GM12865 (cell line): ENCODE data around the gene SHISA7.

Experiments used
- DNase-seq: peaks from one replicate; pipeline ENCODE4 v3.0.0; 2010; ENCODE audit warnings: low read depth
- H3K4me3 ChIP-seq: 2 replicates; pipeline ENCODE4 v1.5.1; 2011; ENCODE audit warnings: mild to moderate bottlenecking, low read depth, low read length, control low read depth
- CTCF ChIP-seq: IDR thresholded peaks from 2 replicates; pipeline ENCODE4 v1.5.1; 2011; ENCODE audit warnings: low read length, control low read depth, low read depth, inconsistent platforms; ENCODE audit not compliant: insufficient read depth; ENCODE audit errors: missing control alignments

SHISA7 gene

GRCh38 chr19:55466241-55466614 lies 23.1 kb upstream of the SHISA7 start:
- no peak for TF ChIP-seq CTCF
- no peak overlapping the region for H3K4me3 ChIP-seq
- DNase-seq: no peak

DNA sequence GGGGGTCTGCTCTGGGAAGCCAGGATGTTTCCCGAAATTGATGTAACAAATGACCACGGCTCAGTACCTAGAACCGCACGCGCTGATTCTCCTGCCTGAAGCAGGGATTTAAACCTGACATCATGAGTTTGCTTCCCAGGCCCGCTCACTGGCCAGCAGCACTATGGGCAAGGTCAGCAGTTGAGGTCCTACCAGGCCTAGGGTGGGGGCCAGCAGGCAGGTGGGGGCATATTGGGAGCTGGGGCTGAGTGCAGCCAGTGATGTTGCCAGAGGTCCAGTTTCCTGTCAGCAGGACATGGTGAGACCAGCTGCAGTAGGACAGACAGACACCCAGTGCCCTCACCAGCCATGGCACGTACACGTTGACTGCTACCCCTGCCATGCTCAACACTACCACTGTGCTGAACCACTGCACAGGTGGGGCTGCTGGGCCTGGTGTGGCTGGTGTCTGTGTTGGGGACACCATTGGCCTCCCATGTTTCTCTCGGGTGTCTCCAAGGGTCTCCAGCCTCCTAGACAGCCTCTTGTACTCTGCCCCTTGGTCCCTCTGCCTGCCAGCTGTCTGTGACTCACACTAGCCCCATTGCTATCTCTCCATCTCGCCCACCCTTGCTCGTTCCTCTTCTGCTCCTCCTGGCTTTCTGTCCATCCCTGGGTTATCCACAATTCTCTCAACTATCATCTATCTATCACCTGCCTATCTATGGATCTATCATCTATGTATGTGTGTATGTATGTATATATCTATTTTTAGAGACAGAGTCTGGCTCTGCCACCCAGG lies 22.6 kb upstream of the SHISA7 start:
- no peak for DNase-seq
- no peak overlapping the region for H3K4me3 ChIP-seq
- no peak for TF ChIP-seq CTCF

GRCh38 chr19:55464662-55465054 lies 21.6 kb upstream of the SHISA7 start, which contains the start of gene C19orf85:
TSS of gene C19orf85 (minus strand) at chr19:55464751. CDS start at chr19:55464554, 197 bp downstream.
- DNase-seq: no peak
- TF ChIP-seq CTCF: no peak
- no peak within 1 kb of the TSS for H3K4me3 ChIP-seq

- H3K4me3 ChIP-seq: no peak overlapping the region
- no peak for TF ChIP-seq CTCF
Observed at GRCh38 chr19:55464039-55464661, 21.1 kb upstream of the SHISA7 start.

GRCh38 chr19:55463583-55464031 lies 20.5 kb upstream of the SHISA7 start:
- DNase-seq: no peak
- H3K4me3 ChIP-seq: no peak overlapping the region
- TF ChIP-seq CTCF: no peak

More at GRCh38 chr19:55464039-55464661, 21.1 kb upstream of the SHISA7 start:
- DNase-seq: no peak

GRCh38 chr19:55462722-55463121 lies 19.6 kb upstream of the SHISA7 start:
- no peak for TF ChIP-seq CTCF
- no peak for DNase-seq
- no peak overlapping the region for H3K4me3 ChIP-seq
